NCI-H1694 (cell line): ENCODE data around the gene AFAP1.

Experiments used
- DNase-seq: peaks from one replicate; lab custom pipeline; 2025; lab: John Stamatoyannopoulos, UW

The AFAP1 gene

DNA sequence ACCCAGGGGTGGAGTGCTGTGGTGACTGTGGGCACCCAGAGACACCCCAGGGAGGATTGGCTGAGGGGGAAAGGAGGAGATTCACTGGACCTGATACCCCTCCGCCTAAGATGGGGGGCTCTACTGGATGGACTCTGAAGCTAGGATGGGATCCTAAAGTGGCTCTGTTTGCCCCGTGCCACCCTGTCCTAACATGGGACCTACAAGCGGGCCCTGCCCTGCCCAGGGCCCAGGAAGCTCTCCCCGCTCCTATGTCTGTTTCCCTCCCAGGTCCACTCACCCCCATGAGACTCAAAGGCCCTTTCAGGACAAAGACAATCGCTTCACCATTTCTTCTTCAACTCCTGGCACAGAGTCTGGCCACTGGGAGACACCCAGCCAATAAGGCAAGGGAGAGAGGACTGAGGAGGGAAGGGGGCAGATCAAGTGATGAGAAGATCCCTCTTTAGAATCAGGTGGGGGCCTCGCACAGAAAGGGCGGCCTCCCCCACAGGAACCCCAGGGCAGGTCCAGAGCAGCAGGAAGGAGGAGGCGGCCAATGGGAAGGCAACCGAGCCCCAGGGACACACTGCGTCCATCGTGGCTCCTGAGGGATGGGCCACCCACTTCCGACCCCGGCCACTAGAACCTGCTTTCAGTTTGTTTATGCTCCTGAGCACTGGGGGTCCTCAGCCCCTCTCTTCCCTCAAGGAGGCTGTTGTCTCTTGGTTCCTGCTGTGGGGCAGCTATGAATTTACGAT lies 155.4 kb downstream of the AFAP1 start:
- DNase-seq, result no peak

- no peak for DNase-seq
Observed at GRCh38 chr4:7783541-7783940, 156.1 kb downstream of the AFAP1 start.

- no peak for DNase-seq
Observed at GRCh38 chr4:7782783-7783182, 156.9 kb downstream of the AFAP1 start.

DNA sequence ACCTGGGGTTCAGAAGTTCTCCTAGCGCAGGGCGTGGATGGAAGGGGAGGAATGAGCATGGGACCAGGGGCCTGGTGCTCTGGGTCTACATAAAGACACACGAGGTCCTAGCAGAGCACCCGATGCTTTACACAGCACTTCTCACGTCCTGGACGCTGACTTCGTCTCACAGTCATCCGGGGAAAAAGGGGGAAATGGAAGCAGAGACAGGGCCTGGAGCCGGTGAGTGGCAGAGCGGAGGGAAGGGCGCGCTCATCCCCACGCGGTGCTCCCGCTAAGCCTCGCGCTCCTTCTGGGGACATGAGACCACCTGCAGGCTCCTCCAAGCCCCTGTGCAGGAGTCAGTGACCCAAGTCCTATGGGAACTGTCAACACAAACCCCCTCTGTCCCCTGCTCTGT lies 157.7 kb downstream of the AFAP1 start:
- no peak for DNase-seq

- DNase-seq, result no peak
Observed at GRCh38 chr4:7781366-7781765, 158.3 kb downstream of the AFAP1 start.

DNA sequence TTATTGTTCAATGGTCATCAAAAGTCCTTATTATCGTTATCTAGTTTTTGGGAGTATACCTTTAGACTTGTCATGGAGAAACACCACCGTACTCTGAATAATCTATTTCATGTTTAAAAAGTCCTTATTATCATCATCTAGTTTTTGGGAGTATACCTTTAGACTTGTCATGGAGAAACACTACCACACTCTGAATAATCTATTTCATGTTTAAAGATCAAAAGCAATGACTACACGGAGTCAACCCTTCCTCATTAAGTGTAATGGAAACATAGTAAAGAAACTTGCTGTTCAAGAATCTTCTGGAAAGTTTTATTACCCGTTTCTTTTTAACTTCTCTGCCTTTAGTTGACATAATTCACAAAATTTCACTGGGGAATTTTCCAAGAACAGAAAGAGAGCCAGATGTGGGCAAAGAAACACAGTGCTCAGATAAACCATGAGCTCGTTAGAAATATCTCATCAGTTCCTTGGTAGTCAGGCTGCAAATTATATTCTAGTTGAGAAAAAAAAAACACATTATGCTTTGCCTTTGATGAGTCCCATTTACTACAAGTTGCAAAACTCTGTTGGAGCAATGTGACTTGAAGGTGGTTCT lies 158.8 kb downstream of the AFAP1 start:
- DNase-seq, result no peak

- no peak for DNase-seq
Observed at GRCh38 chr4:7779432-7779768, 160.3 kb downstream of the AFAP1 start.

- no peak for DNase-seq
Observed at GRCh38 chr4:7778510-7779431, 160.9 kb downstream of the AFAP1 start.

DNA sequence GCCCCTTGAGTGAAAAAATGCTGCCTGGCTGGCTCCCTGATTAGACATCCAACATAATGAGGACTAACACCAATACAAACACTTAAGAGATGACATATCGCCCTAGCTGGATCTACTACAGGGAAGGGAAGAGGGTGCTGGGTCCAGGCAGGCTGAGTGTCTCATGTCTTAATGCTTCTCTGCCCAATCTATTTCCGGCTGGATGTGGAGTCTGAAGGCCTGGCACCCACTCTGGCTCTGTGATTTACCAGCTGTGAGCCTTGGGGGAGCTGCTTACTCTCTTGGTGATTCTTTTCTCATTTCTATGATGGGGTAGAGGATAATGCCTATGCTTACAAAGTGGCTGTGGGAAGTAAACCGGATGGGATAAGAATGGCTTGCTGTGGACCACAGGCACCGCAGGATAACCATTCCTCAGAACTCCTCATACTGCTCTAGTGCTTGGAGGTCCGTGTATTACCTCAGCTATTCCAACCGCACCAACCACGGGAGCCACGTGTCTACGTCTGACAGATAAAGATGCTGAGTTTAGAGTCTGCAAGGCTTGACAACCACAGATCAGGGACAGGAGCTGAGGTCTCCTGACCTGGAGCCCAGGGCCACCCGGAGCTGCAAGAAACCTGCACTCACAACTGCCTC lies 161.7 kb downstream of the AFAP1 start:
- no peak for DNase-seq

DNA sequence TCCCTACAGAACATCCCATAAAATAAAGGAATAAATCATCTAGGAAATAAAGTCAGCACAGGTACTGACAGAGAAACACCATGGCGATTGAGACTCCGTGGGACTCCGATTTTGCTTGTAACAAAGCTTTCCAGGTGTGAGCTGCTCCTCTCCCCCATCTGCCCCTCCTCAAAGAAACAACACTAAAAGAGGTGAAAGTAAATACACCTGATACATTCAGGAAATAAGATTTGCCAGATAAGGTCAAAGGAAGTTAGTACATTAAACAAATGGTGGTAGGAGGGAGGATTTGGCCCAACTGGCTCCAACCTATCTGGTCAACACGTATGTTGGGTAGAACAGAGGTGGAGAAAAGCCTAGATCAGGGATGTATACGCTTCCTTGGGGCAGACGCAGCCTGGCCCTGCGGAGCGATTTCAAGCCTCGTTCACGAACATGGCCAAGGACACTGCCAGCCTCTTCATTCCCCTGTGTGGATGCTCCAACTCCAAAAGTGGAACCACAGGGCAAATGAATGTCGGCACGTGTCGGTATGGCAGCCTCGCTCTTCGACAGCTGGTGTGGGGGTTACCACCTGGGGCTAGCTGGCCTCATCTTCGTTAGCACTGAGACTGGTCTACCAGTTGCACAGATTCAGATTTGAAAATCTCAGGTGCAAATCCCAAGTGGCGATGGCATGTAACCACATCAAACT lies 162.5 kb downstream of the AFAP1 start:
- no peak for DNase-seq

DNA sequence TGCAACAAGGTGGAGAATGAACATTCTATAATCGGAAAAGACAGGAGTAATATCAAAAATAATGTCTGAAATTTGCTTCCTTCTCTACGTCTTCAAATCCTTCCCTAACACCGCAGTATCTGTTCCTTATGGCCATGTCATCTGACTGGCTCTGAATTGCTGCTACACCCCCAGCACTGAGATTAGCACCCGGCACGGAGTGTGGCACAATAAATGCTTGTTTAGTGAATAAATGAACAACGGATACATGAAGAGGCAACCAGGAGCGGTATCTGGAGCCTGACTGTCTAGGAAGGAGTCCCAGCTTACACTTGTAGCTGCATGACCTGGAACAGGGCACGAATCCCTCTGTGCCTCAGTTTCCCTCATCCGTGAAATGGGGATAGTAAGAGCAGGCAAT lies 164.3 kb downstream of the AFAP1 start:
- no peak for DNase-seq

DNA sequence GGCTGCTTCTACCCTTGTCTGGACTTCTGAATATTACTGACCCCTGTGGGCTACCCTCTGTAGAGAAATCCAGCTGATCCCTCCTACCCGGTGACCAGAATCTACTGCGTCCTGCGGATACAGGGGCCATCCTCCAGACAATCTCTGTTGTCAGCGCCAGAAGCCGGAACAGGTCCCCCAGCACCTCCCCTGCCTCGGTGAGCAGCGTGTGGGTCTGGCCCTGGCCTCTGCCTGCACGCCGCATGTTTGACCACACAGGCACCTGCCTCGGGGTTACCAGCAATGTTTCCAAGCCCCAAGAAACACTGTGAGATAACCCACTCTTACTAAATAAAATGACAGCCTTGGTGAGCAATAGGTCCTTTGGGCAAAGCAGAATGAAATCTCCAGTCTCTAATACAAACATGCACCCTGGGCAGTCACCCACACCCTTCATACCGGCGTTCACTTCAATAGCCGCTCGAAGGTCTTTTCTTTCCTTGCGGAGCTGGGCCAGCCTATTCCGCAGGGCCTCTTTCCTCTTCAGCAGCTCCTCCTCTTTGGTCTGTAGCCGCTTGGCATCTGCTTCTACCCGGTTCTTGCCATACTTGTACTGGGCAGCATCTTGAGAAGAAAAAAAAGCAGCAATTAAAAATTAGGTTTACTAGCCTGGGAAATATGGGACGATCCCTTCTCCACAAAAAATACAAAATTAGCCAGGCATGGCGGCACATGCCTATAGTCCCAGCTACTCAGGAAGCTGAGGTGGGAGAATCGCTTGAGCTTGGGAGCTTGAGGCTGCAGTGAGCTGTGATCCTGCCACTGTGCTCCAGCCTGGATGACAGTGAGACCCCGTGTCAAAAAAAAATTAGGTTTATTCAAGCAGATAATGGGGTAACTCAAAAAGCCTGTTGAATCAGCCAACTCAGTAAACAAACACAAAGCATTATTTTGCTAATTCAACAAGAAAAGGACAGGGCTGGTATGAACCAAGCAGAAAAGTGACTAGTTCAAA lies 165.1 kb downstream of the AFAP1 start:
- no peak for DNase-seq

DNA sequence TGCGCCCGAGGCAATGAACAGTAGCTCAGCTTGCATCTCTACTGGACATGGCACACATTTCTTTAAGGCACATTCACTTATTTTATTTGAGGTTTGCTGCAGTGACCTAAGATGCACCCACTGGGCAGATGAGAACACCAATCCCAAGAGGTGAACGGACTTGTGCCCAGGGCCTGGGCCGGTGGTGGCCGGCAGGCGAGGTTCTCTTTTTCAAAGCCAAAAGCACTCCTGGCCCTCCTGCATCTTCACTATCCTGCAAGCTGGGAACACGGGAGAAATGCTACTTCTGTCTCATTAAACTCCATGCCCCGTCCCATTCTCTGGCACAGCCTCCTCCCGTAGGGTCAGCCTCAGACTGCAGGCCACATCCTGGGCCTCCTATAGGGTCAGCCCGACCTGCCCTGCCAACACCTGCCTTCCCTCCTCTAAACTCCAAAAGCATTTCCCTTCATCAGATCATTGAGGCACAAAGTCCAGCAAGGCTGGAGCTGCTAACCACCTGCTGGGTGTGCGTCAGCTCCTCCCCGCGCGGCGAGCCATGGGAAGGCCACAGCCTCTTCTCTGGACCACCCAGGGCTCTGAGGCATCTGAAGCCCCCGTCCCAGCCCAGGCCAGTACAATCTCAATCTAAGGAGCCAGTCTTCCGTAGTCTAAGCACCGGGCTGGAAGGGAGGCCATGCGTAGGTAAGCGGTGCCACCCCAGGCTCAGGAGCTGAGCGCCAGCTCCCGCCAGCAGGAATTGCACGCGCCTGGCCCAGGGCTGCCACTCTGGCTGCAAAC lies 166.1 kb downstream of the AFAP1 start:
- DNase-seq, result no peak

- no peak for DNase-seq
Observed at GRCh38 chr4:7772711-7773385, 166.8 kb downstream of the AFAP1 start.

DNA sequence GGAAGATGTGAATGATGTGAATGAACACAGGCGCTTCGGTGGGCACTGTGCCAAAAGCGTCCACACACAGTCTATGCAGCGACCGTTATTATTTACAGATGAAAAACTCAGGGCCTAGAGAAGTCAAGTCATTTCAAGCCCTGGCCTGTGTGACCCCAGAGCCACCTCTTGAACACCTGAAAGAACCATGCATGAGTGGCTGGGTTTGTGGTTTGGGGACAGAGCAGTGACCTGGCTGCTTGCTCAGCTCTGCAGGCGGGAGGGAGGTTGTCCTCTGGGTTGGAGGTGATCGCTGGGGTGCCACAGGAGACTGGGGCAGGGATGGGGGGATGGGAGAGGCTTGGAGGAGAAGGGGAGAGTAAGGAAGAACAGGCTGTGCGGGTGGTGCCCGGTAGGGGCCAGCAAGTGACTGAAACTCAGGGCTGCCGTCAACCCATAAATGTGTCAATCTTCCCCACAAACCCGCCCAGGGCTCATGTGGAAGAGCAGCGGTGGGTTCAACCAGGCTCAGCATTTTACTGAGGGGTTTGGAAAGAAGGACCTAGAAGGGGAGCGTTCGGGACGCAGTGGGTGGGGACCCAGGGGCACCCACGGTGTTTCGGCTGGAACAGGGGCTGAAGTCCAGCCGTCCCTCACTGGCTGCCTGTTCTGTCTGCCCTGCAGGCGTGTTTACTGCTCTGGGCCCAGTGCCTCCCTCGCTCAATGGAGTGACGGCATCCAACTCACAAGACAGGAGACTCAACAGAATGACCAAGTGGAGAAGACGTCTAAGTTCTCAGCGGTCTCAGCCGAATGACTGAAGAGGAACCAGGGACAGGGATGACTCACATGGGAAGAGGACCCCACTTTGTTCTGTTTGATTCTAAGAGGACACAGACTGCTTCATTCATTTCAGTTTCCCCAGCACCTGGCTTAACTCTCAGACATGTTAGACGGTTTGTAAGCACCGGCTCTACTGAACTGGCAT lies 167.8 kb downstream of the AFAP1 start:
- DNase-seq, result no peak

GRCh38 chr4:7771056-7771455 lies 168.6 kb downstream of the AFAP1 start:
- DNase-seq, result no peak

- DNase-seq, result no peak
Observed at GRCh38 chr4:7770224-7771050, 169.2 kb downstream of the AFAP1 start.
